Putamen (tissue), 1 donor: ENCODE results near the gene THSD7B.
"Not testable (repeated sequence)": the region's sequence is repeated elsewhere in the genome, so short reads cannot be mapped to it uniquely, and the experiment has no call there.

Source experiments
- DNase-seq: peaks from one replicate; pipeline ENCODE4 v3.0.0-alpha.2; 2016; ENCODE audit warnings: low spot score

THSD7B gene

GRCh38 chr2:136957044-136957443 is 191.7 kb downstream of the THSD7B start:
- no peak for DNase-seq

- DNase-seq: no peak
Observed at GRCh38 chr2:136962105-136962725, 196.9 kb downstream of the THSD7B start.

GRCh38 chr2:136966485-136966884 is 201.1 kb downstream of the THSD7B start:
- DNase-seq: no peak

- DNase-seq: no peak
Observed at GRCh38 chr2:136980303-136980702, 215.0 kb downstream of the THSD7B start.

GRCh38 chr2:136981689-136982088 is 216.3 kb downstream of the THSD7B start:
- DNase-seq: not testable (repeated sequence)

- no peak for DNase-seq
Observed at GRCh38 chr2:136985044-136985443, 219.7 kb downstream of the THSD7B start.

- DNase-seq: no peak
Observed at GRCh38 chr2:136986605-136987221, 221.4 kb downstream of the THSD7B start.

GRCh38 chr2:136990316-136990715 is 225.0 kb downstream of the THSD7B start:
- no peak for DNase-seq

- DNase-seq: no peak
Observed at GRCh38 chr2:136994793-136995192, 229.4 kb downstream of the THSD7B start.

GRCh38 chr2:136997557-136997956 is 232.2 kb downstream of the THSD7B start:
- DNase-seq: no peak

- no peak for DNase-seq
Observed at GRCh38 chr2:137000811-137001210, 235.5 kb downstream of the THSD7B start.

GRCh38 chr2:137002896-137003295 is 237.6 kb downstream of the THSD7B start:
- no peak for DNase-seq

GRCh38 chr2:137005210-137005609 is 239.9 kb downstream of the THSD7B start:
- DNase-seq: no peak

- DNase-seq: no peak
Observed at GRCh38 chr2:137007938-137008337, 242.6 kb downstream of the THSD7B start.

- DNase-seq: no peak
Observed at GRCh38 chr2:137009953-137010352, 244.6 kb downstream of the THSD7B start.

GRCh38 chr2:137020452-137021196 is 255.3 kb downstream of the THSD7B start:
- no peak for DNase-seq

- no peak for DNase-seq
Observed at GRCh38 chr2:137021763-137022162, 256.4 kb downstream of the THSD7B start.

- no peak for DNase-seq
Observed at GRCh38 chr2:137023205-137023604, 257.9 kb downstream of the THSD7B start.

- no peak for DNase-seq
Observed at GRCh38 chr2:137031731-137032130, 266.4 kb downstream of the THSD7B start.

- DNase-seq: no peak
Observed at GRCh38 chr2:137036619-137037018, 271.3 kb downstream of the THSD7B start.

- DNase-seq: no peak
Observed at GRCh38 chr2:137039482-137040152, 274.3 kb downstream of the THSD7B start.

GRCh38 chr2:137047369-137047768 is 282.0 kb downstream of the THSD7B start:
- DNase-seq: no peak

- no peak for DNase-seq
Observed at GRCh38 chr2:137048455-137048854, 283.1 kb downstream of the THSD7B start.
